Measurements from ENCODE around the gene RFWD3.

The RFWD3 gene

GRCh38 chr16:74623839-74624235 lies 42.8 kb downstream of the RFWD3 start:
- no peak overlapping the region for H3K4me3 Mint-ChIP-seq
- H3K4me1 Mint-ChIP-seq, result peaks cover 18% of the 10 kb centered on the region
- peak overlapping the region in 1 of 3 experiments; percentile 26 for H3K27ac Mint-ChIP-seq
- no peaks in the 10 kb centered on the region for H3K27me3 Mint-ChIP-seq (ENCODE audit: low read depth)
- no peak for TF ChIP-seq CTCF (IDR thresholded peaks at IDR 0.05; ENCODE audit: unreplicated experiment in 3 of 3)
- peaks cover 65% of the 10 kb centered on the region for H3K36me3 Mint-ChIP-seq (ENCODE audit: low read depth)
- no peaks in the 10 kb centered on the region for H3K9me3 Mint-ChIP-seq

GRCh38 chr16:74623214-74623838 lies 43.4 kb downstream of the RFWD3 start:
- H3K27me3 Mint-ChIP-seq (ENCODE audit: low read depth), result no peaks in the 10 kb centered on the region
- peak; percentile 54 to 71 (median 55) for TF ChIP-seq CTCF (IDR thresholded peaks at IDR 0.05; ENCODE audit: unreplicated experiment in 3 of 3)
- H3K27ac Mint-ChIP-seq, result peak overlapping the region; percentile 2 to 69 (median 59)
- H3K4me1 Mint-ChIP-seq, result peaks cover 18% of the 10 kb centered on the region
- no peak overlapping the region for H3K4me3 Mint-ChIP-seq
- peaks cover 62% of the 10 kb centered on the region for H3K36me3 Mint-ChIP-seq (ENCODE audit: low read depth)
- no peaks in the 10 kb centered on the region for H3K9me3 Mint-ChIP-seq

GRCh38 chr16:74622005-74622404 lies 44.7 kb downstream of the RFWD3 start:
- peaks cover 58% of the 10 kb centered on the region for H3K36me3 Mint-ChIP-seq (ENCODE audit: low read depth)
- H3K27me3 Mint-ChIP-seq (ENCODE audit: low read depth), result no peaks in the 10 kb centered on the region
- TF ChIP-seq CTCF (IDR thresholded peaks at IDR 0.05; ENCODE audit: unreplicated experiment in 3 of 3), result no peak
- no peak overlapping the region for H3K27ac Mint-ChIP-seq
- H3K4me3 Mint-ChIP-seq, result no peak overlapping the region
- H3K4me1 Mint-ChIP-seq, result peaks cover 11% of the 10 kb centered on the region
- no peaks in the 10 kb centered on the region for H3K9me3 Mint-ChIP-seq

- Mint-ChIP-seq H3K9me3 (no peaks in the 10 kb centered on the region), H3K27me3 (ENCODE audit: low read depth) (no peaks in the 10 kb centered on the region), H3K4me1 (peaks cover 4% of the 10 kb centered on the region), H3K4me3 (no peak overlapping the region), H3K36me3 (ENCODE audit: low read depth) (peaks cover 23% of the 10 kb centered on the region), H3K27ac (peak overlapping the region in 2 of 3 experiments; percentile 22 to 67)
- no peak for TF ChIP-seq CTCF (IDR thresholded peaks at IDR 0.05; ENCODE audit: unreplicated experiment in 3 of 3)
Measured at GRCh38 chr16:74617206-74617788, 49.4 kb downstream of the RFWD3 start.

GRCh38 chr16:74611721-74612120 lies 55.0 kb downstream of the RFWD3 start:
- H3K27me3 Mint-ChIP-seq (ENCODE audit: low read depth), result no peaks in the 10 kb centered on the region
- H3K4me1 Mint-ChIP-seq, result peaks cover 11% of the 10 kb centered on the region
- peaks cover 4% of the 10 kb centered on the region for H3K36me3 Mint-ChIP-seq (ENCODE audit: low read depth)
- no peak for TF ChIP-seq CTCF (IDR thresholded peaks at IDR 0.05; ENCODE audit: unreplicated experiment in 3 of 3)
- H3K4me3 Mint-ChIP-seq, result peak overlapping the region in 1 of 3 experiments; percentile 29
- peak overlapping the region in 1 of 3 experiments; percentile 38 for H3K27ac Mint-ChIP-seq
- no peaks in the 10 kb centered on the region for H3K9me3 Mint-ChIP-seq

- no peak for TF ChIP-seq CTCF (IDR thresholded peaks at IDR 0.05; ENCODE audit: unreplicated experiment in 3 of 3)
- Mint-ChIP-seq H3K4me3 (peak overlapping the region; percentile 25 to 34 (median 29)), H3K4me1 (peaks cover 31% of the 10 kb centered on the region), H3K9me3 (no peaks in the 10 kb centered on the region), H3K36me3 (ENCODE audit: low read depth) (no peaks in the 10 kb centered on the region), H3K27ac (no peak overlapping the region), H3K27me3 (ENCODE audit: low read depth) (no peaks in the 10 kb centered on the region)
Measured at GRCh38 chr16:74608944-74609343, 57.7 kb downstream of the RFWD3 start.

All from nephron (organoid).